ENCODE measurements around the gene CCDC197.

CCDC197 gene

GRCh38 chr14:93978735-93979134 lies 18.4 kb upstream of the CCDC197 start:
- no peak for DNase-seq

- DNase-seq, result no peak
These were observed 16.5 kb upstream of the CCDC197 start for GRCh38 chr14:93980456-93981201.

- no peak for DNase-seq
These were observed 15.5 kb upstream of the CCDC197 start for GRCh38 chr14:93981316-93982229.

- DNase-seq, result no peak
These were observed 14.7 kb upstream of the CCDC197 start for GRCh38 chr14:93982230-93983007.

- no peak for DNase-seq
These were observed 13.0 kb upstream of the CCDC197 start for GRCh38 chr14:93984070-93984469.

- no peak for DNase-seq
These were observed 12.1 kb upstream of the CCDC197 start for GRCh38 chr14:93984987-93985410.

- DNase-seq, result no peak
These were observed 10.1 kb upstream of the CCDC197 start for GRCh38 chr14:93986955-93987354.

GRCh38 chr14:93987376-93987775 lies 9.7 kb upstream of the CCDC197 start:
- no peak for DNase-seq

GRCh38 chr14:93987815-93988476 lies 9.2 kb upstream of the CCDC197 start:
- no peak for DNase-seq

- DNase-seq, result no peak
These were observed 7.2 kb upstream of the CCDC197 start for GRCh38 chr14:93989939-93990338.

- DNase-seq, result no peak
These were observed 5.9 kb upstream of the CCDC197 start for GRCh38 chr14:93991212-93991611.

- DNase-seq, result no peak
These were observed 5.5 kb upstream of the CCDC197 start for GRCh38 chr14:93991649-93992048.

GRCh38 chr14:93993382-93993781 lies 3.7 kb upstream of the CCDC197 start:
- DNase-seq, result no peak

GRCh38 chr14:93994919-93995682 lies 2.0 kb upstream of the CCDC197 start:
- no peak for DNase-seq

GRCh38 chr14:93996130-93996695 lies 888 bp upstream of the CCDC197 start:
- no peak for DNase-seq

- no peak for DNase-seq
These were observed 1.1 kb downstream of the CCDC197 start for GRCh38 chr14:93997916-93998870.

GRCh38 chr14:93998871-93999403 lies 1.8 kb downstream of the CCDC197 start:
- DNase-seq, result no peak

GRCh38 chr14:93999573-93999972 lies 2.5 kb downstream of the CCDC197 start:
- DNase-seq, result no peak

GRCh38 chr14:94000267-94000666 lies 3.2 kb downstream of the CCDC197 start:
- no peak for DNase-seq

- no peak for DNase-seq
These were observed 3.9 kb downstream of the CCDC197 start for GRCh38 chr14:94001016-94001415.
